Activated CD4-positive, alpha-beta T cell treated with anti-CD3 and anti-CD28 coated beads, Interleukin-2, amount 10 ng/mL, durations not matched to agents 24 days and 14 days (primary cell): Measurements from ENCODE around the gene RAPH1. TPM values are rescaled to one million over a fixed set of nuclear protein-coding genes. Genes with fewer than 3 reads are reported as not detected.
"Not testable (repeated sequence)": the region's sequence is repeated elsewhere in the genome, so short reads cannot be mapped to it uniquely, and the experiment has no call there.

Experiments used
- DNase-seq: peaks from one replicate; pipeline ENCODE4 v3.0.0; 2022
- H3K27ac Mint-ChIP-seq: one replicate; pipeline ENCODE4 v1.8.0; 2022; ENCODE audit warnings: mild to moderate bottlenecking, mixed read lengths
- H3K27me3 Mint-ChIP-seq: one replicate; pipeline ENCODE4 v1.8.0; 2022; ENCODE audit warnings: mixed read lengths
- H3K36me3 Mint-ChIP-seq: one replicate; pipeline ENCODE4 v1.8.0; 2022; ENCODE audit warnings: low read depth, mild to moderate bottlenecking, mixed read lengths
- H3K4me1 Mint-ChIP-seq: one replicate; pipeline ENCODE4 v1.8.0; 2021; ENCODE audit warnings: mixed read lengths
- H3K4me3 Mint-ChIP-seq: one replicate; pipeline ENCODE4 v1.8.0; 2022; ENCODE audit warnings: mild to moderate bottlenecking, moderate library complexity, mixed read lengths
- H3K9me3 Mint-ChIP-seq: one replicate; pipeline ENCODE4 v1.8.0; 2021; ENCODE audit warnings: mixed read lengths
- intact Hi-C: fragments of 100-400 bp; cut with micrococcal nuclease; formaldehyde crosslinking; loops from one replicate; pipeline ENCODE4 v1.15.1; 2023
- total RNA-seq: library from RNA; stranded (reverse); gene quantifications from 2 replicates; pipeline ENCODE4 v1.2.3, GENCODE V29; 2022

RAPH1 gene
- total RNA-seq, 1 donor from 2014 or later, result 6.1 TPM

DNA sequence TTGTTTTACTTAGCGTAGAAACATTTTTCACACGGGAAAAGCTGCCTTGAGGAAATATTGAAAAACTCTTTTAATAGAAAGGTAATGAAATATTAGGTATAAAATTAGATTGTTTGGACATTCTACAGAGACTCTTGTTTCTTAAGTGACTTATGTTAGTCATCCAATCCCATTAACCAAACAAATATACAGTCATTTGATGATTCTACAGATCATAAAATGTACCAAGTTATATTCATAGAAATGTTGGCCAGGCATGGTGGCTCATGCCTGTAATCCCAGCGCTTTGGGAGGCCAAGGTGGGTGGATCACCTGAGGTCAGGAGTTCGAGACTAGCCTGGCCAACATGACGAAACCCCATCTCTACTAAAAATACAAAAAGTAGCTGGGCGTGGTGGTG is 146.9 kb downstream of the RAPH1 start:
- DNase-seq, H3K9me3 Mint-ChIP-seq, intact Hi-C loops, H3K27me3 Mint-ChIP-seq, H3K4me3 Mint-ChIP-seq, H3K4me1 Mint-ChIP-seq, H3K36me3 Mint-ChIP-seq, H3K27ac Mint-ChIP-seq: not testable (repeated sequence)

GRCh38 chr2:203383038-203383437 is 152.1 kb downstream of the RAPH1 start:
- Mint-ChIP-seq H3K4me3 (no peak overlapping the region), H3K27ac (no peak overlapping the region), H3K4me1 (no peaks in the 10 kb centered on the region), H3K9me3 (no peaks in the 10 kb centered on the region), H3K27me3 (no peaks in the 10 kb centered on the region), H3K36me3 (peaks cover 5% of the 10 kb centered on the region)
- intact Hi-C loops, result no loop called here
- no peak for DNase-seq

- H3K4me1 Mint-ChIP-seq, result no peaks in the 10 kb centered on the region
- no peaks in the 10 kb centered on the region for H3K9me3 Mint-ChIP-seq
- intact Hi-C loops, result no loop called here
- peaks cover 5% of the 10 kb centered on the region for H3K36me3 Mint-ChIP-seq
- no peaks in the 10 kb centered on the region for H3K27me3 Mint-ChIP-seq
- H3K27ac Mint-ChIP-seq, result no peak overlapping the region
- H3K4me3 Mint-ChIP-seq, result no peak overlapping the region
- no peak for DNase-seq
Observed at GRCh38 chr2:203379156-203379555, 155.9 kb downstream of the RAPH1 start.

- no peak overlapping the region for H3K4me3 Mint-ChIP-seq
Observed at GRCh38 chr2:203376173-203376572, 158.9 kb downstream of the RAPH1 start.

DNA sequence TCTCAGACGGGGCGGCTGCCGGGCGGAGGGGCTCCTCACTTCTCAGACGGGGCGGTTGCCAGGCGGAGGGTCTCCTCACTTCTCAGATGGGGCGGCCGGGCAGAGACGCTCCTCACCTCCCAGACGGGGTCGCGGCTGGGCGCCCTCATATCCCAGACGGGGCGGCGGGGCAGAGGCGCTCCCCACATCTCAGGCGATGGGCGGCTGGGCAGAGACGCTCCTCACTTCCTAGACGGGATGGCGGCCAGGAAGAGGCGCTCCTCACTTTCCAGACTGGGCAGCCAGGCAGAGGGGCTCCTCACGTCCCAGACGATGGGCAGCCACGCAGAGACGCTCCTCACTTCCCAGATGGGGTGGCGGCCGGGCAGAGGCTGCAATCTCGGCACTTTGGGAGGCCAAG is 162.4 kb downstream of the RAPH1 start:
- H3K36me3 Mint-ChIP-seq, H3K9me3 Mint-ChIP-seq, DNase-seq, H3K4me3 Mint-ChIP-seq, H3K4me1 Mint-ChIP-seq, intact Hi-C loops, H3K27ac Mint-ChIP-seq, H3K27me3 Mint-ChIP-seq: not testable (repeated sequence)

More at GRCh38 chr2:203376173-203376572, 158.9 kb downstream of the RAPH1 start:
- Mint-ChIP-seq H3K4me1 (no peaks in the 10 kb centered on the region), H3K27me3 (no peaks in the 10 kb centered on the region), H3K27ac (no peak overlapping the region), H3K36me3 (peaks cover 2% of the 10 kb centered on the region), H3K9me3 (no peaks in the 10 kb centered on the region)
- intact Hi-C loops, result no loop called here
- DNase-seq, result no peak

GRCh38 chr2:203366639-203367466 is 168.2 kb downstream of the RAPH1 start:
- Mint-ChIP-seq H3K4me1 (no peaks in the 10 kb centered on the region), H3K9me3 (no peaks in the 10 kb centered on the region), H3K27me3 (no peaks in the 10 kb centered on the region), H3K4me3 (no peak overlapping the region), H3K27ac (no peak overlapping the region), H3K36me3 (peaks cover 2% of the 10 kb centered on the region)
- no peak for DNase-seq
- intact Hi-C loops, result no loop called here

DNA sequence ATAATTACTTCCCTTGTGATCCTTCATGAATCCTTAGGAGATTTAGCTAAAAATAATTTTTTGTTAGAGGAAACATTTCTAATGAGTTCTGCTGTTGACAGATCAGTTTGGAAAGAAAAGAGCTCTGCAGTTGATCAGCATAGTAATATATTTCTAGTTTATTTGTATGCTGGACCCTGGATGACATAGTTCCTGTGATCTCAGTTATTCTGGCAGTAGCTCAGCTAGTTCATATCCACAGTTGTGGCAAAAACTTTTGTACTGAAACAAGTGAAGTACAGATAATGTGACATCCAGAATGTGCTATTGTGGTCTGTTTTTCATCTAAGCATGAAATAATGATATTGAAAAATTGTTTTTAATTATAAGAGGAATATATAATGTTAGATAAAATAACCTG is 173.2 kb downstream of the RAPH1 start:
- Mint-ChIP-seq H3K4me3 (no peak overlapping the region), H3K27ac (no peak overlapping the region), H3K36me3 (peaks cover 4% of the 10 kb centered on the region), H3K9me3 (no peaks in the 10 kb centered on the region), H3K4me1 (no peaks in the 10 kb centered on the region), H3K27me3 (no peaks in the 10 kb centered on the region)
- intact Hi-C loops, result no loop called here
- no peak for DNase-seq

- H3K4me3 Mint-ChIP-seq, result no peak overlapping the region
- H3K4me1 Mint-ChIP-seq, result no peaks in the 10 kb centered on the region
- intact Hi-C loops, result no loop called here
- DNase-seq, result no peak
- H3K9me3 Mint-ChIP-seq, result no peaks in the 10 kb centered on the region
- H3K27ac Mint-ChIP-seq, result no peak overlapping the region
- peaks cover 4% of the 10 kb centered on the region for H3K36me3 Mint-ChIP-seq
- no peaks in the 10 kb centered on the region for H3K27me3 Mint-ChIP-seq
Observed at GRCh38 chr2:203361495-203361894, 173.6 kb downstream of the RAPH1 start.

- Mint-ChIP-seq H3K4me3 (no peak overlapping the region), H3K4me1 (no peaks in the 10 kb centered on the region), H3K27ac (no peak overlapping the region), H3K9me3 (no peaks in the 10 kb centered on the region), H3K27me3 (no peaks in the 10 kb centered on the region), H3K36me3 (peaks cover 5% of the 10 kb centered on the region)
- peak; percentile 51 for DNase-seq
- intact Hi-C loops, result no loop called here
Observed at GRCh38 chr2:203360833-203361430, 174.2 kb downstream of the RAPH1 start.

DNA sequence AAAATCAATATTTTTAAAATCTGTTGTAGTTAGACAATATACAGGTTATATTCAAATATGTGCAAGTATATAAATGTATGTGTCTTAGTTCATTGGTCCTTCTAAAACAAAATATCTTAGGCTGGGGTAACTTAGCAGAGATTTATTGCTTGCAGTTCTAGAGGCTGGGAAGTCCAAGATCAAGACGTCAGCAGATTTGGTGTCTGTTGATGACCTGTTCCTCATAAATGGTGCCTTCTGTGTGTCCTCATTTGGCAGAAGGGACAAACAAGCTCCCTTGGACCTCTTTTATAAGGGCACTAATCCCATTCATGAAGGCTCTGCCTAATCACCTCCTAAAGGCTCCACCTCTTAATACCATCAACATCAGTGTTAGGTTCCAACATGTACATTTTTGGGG is 175.7 kb downstream of the RAPH1 start:
- H3K27ac Mint-ChIP-seq, result no peak overlapping the region
- no peak for DNase-seq
- intact Hi-C loops, result no loop called here
- no peak overlapping the region for H3K4me3 Mint-ChIP-seq
- H3K27me3 Mint-ChIP-seq, result no peaks in the 10 kb centered on the region
- H3K4me1 Mint-ChIP-seq, result no peaks in the 10 kb centered on the region
- no peaks in the 10 kb centered on the region for H3K9me3 Mint-ChIP-seq
- peaks cover 6% of the 10 kb centered on the region for H3K36me3 Mint-ChIP-seq

DNA sequence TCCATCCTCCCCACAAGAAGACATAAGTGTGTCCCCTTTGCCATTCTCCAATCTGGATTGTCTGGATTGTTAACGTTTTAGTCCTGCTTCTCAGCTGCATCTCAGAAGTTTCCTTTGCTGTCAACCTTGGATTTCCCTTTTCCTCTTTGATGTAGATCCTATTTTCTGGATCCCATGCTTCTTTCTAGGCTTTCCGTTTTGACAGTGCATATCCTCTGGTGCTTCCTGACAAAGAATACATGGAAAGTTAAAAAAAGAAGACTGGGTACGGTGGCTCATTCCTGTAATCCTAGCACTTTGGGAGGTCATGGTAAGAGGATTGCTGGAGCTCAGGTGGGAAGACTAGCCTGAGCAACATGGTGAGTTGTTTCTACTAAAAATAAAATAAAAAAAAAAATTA is 180.1 kb downstream of the RAPH1 start:
- Mint-ChIP-seq H3K4me1 (no peaks in the 10 kb centered on the region), H3K27ac (no peak overlapping the region), H3K36me3 (peaks cover 6% of the 10 kb centered on the region), H3K27me3 (no peaks in the 10 kb centered on the region), H3K9me3 (no peaks in the 10 kb centered on the region), H3K4me3 (no peak overlapping the region)
- intact Hi-C loops, result no loop called here
- peak; percentile 22 for DNase-seq

- no peaks in the 10 kb centered on the region for H3K9me3 Mint-ChIP-seq
- peak; percentile 17 for DNase-seq
- H3K4me3 Mint-ChIP-seq, result no peak overlapping the region
- no peaks in the 10 kb centered on the region for H3K4me1 Mint-ChIP-seq
- H3K27ac Mint-ChIP-seq, result no peak overlapping the region
- H3K27me3 Mint-ChIP-seq, result no peaks in the 10 kb centered on the region
- intact Hi-C loops, result no loop called here
- peaks cover 3% of the 10 kb centered on the region for H3K36me3 Mint-ChIP-seq
Observed at GRCh38 chr2:203352604-203353255, 182.4 kb downstream of the RAPH1 start.

DNA sequence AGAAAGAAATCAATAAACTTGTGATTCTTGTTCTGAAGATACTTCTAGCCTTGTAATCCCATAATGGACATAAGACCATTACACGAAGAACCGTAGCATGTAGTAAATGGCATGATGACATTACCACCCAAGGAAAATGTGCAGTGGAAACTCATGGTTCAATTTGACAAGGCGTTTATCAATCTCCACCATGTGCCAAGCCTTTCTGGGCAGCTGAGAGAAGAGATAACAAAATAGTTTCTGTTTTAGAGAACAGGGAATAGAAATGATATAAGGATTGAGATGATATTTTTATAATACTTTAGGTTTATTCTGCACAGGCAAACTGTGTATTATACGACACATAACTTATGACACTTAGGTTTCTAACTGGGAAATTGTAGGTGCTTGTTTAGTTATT is 187.7 kb downstream of the RAPH1 start:
- Mint-ChIP-seq H3K27ac (no peak overlapping the region), H3K36me3 (peaks cover 8% of the 10 kb centered on the region), H3K27me3 (no peaks in the 10 kb centered on the region), H3K4me1 (no peaks in the 10 kb centered on the region), H3K4me3 (no peak overlapping the region), H3K9me3 (no peaks in the 10 kb centered on the region)
- intact Hi-C loops, result no loop called here
- DNase-seq, result no peak

GRCh38 chr2:203346612-203347011 is 188.5 kb downstream of the RAPH1 start:
- Mint-ChIP-seq H3K27me3 (no peaks in the 10 kb centered on the region), H3K27ac (no peak overlapping the region), H3K36me3 (peaks cover 8% of the 10 kb centered on the region), H3K9me3 (no peaks in the 10 kb centered on the region), H3K4me1 (no peaks in the 10 kb centered on the region), H3K4me3 (no peak overlapping the region)
- no peak for DNase-seq
- intact Hi-C loops, result no loop called here
